GM12892 (cell line): ENCODE results near the gene EXOSC10.

Source experiments
- POLR2A ChIP-seq: IDR thresholded peaks from 2 replicates; pipeline ENCODE4 v1.6.1; 2011; ENCODE audit warnings: low read depth, low read length, control low read depth
- TAF1 ChIP-seq: IDR thresholded peaks from 2 replicates; pipeline ENCODE4 v1.6.1; 2011; ENCODE audit warnings: low read depth, mild to moderate bottlenecking, control low read depth, low read length, borderline replicate concordance

- TF ChIP-seq TAF1 (no peak), POLR2A (no peak)
These were observed 52.9 kb downstream of the EXOSC10 start, which contains the start of gene MASP2 for GRCh38 chr1:11046625-11047365.
